HG03342 (cell line): ENCODE data around the gene VWC2.
A peak's percentile ranks its signal among the peaks of the same experiment; 100 is the strongest.
"Not testable (repeated sequence)": the region's sequence is repeated elsewhere in the genome, so short reads cannot be mapped to it uniquely, and the experiment has no call there.

Experiments used
- ATAC-seq: cut with Tn5 transposase; IDR thresholded peaks from one replicate; pipeline ENCODE4 v1.9.1; 2021; ENCODE audit warnings: mild to moderate bottlenecking, moderate library complexity; ENCODE audit not compliant: unreplicated experiment

VWC2 gene

GRCh38 chr7:49848211-49848841, 74.9 kb downstream of the VWC2 start:
- ATAC-seq, result no peak

- ATAC-seq, result no peak
Measured at GRCh38 chr7:49850921-49851613, 77.6 kb downstream of the VWC2 start.

- not testable (repeated sequence) for ATAC-seq
Measured at GRCh38 chr7:49851614-49851934, 78.1 kb downstream of the VWC2 start.

GRCh38 chr7:49852619-49853462, 79.4 kb downstream of the VWC2 start:
- ATAC-seq, result peak; percentile 80

DNA sequence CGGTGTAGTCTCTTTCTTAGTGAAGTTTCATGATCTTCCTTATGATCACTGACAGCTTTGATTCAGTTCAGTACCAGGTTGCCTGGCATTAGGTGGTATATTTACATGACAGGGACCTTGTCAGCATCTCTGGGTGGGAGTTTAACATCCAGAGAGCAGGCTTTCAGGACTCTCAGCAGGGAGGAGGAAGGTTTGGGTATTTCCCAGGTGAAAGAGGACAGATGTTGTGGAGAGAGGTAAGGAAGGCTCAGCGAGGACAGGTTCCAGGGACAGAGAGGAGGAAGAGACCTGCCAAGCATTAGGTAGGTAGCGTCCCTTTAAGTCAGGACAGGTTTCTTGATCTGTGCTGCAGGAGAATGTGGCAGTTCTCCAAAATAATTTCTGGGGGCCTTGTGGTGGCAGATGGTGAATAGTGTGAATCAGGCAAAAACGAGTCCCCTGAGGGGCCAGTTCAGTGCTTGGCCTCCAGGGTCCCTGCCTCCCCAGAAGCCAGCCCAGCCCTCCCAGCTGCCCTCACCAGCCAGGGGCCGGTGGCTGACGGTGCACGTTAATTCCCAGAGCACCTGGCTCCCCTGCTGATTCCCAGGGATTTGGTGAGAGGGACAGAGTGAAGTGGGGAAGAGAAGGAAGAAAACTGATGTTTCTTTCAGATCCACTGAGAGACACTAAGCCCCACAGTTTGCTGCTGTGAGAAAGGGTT, 82.0 kb downstream of the VWC2 start:
- ATAC-seq, result no peak

GRCh38 chr7:49860293-49860692, 86.9 kb downstream of the VWC2 start:
- no peak for ATAC-seq

DNA sequence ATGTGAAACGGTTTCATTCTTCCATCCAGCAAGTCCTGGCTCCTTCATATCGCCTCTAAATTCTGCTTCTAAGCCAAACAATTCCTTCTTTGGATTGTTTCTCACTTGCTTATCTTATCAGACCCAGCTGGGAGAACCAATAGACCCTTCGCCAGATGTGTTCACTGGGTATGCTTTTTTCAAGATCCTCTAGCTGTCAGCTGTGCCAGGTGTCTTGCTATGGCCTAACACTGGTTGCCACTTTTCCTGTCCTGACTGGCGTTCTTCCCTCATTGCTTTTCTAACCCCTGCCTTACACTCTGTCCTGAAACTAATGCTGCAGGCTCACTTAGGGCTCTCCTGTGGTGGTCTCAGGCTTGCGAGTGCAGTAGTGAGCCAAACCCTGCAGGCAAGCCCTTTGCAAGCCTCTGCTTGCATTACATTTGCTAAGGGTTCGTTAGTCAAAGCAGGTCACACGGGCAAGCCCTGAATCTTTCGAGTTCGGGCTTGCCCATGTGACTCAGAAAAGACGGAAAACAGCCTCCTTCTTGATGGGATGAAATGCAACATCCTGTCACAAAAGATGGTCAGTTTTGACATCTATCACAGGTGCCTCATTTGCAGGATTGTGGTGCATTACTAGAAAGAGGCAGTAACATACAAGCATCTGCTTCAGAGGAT, 92.8 kb downstream of the VWC2 start:
- no peak for ATAC-seq

GRCh38 chr7:49866910-49867309, 93.5 kb downstream of the VWC2 start:
- ATAC-seq, result no peak

DNA sequence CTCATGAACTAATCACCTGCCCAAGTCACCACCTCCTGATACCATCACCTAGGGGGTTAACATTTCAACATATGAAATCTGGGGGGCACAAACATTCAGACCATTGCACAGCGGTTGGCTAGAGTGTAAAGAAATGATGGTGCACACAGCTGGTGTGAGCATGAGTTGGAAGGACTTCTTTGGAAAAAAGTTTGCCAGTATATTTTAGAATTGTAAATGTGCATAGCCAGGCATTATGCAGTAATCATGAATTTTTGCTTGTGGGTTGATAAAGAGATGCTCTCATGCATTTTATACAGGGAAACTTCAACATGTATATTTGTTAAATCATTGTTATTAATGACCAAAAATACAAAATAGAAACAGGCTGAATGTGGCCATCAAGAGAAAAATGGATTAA, 100.0 kb downstream of the VWC2 start:
- no peak for ATAC-seq

DNA sequence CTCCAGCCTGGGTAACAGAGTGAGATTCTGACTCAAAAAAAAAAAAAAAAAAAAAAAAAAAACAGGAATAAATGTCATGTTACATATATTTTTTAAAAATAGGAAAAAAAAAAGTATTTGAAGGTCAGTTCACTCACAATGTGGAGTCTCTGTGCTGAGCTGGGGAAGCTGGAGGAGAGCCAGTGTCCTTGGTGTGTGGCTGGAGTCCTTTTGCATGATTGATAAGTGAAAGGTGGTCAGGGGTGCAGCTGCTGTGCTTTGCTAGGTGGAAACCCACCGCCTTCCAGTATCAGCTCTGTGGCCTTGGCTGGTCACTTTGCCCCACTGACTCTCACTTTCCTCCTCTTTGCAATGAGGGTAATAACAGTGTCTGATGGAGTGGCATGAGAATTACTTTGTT, 101.9 kb downstream of the VWC2 start:
- no peak for ATAC-seq

DNA sequence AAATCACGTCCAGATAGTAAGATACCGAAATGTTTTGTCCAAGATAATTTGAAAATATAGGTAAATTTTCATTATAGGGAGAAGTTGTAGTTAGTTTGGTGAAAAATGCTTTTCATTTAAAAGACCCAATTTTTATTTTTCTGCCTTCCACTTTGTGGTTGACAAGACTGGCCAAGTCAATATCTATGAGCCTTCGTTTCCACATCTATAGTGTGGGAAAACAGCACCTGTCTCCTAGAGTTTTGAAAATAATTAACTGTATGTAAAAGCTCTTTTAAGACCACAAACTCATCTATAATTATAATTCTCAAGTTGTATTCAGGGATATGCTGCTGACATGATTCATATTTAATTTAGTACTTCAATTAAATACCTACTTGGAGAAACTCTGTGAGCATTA, 102.8 kb downstream of the VWC2 start:
- ATAC-seq, result no peak

DNA sequence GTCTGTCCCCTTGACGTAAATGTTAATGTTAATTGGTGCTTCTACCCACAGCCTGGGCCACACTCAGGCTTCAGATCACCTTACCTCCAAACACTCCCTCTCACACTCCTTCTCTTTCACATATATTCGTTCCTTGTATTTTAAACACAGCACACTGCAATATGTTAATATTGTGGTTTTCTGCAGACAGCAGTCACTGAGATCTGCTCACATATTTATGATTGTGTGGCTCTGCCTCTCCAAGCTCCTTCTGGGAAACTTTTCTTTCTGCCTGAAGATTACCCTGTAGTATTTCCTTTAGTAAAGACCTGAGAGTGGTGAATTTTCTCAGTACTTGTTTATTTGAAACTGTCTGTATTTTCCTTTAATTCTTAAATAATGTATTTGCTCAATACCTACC, 104.7 kb downstream of the VWC2 start:
- no peak for ATAC-seq

GRCh38 chr7:49878627-49879026, 105.2 kb downstream of the VWC2 start:
- ATAC-seq, result no peak

DNA sequence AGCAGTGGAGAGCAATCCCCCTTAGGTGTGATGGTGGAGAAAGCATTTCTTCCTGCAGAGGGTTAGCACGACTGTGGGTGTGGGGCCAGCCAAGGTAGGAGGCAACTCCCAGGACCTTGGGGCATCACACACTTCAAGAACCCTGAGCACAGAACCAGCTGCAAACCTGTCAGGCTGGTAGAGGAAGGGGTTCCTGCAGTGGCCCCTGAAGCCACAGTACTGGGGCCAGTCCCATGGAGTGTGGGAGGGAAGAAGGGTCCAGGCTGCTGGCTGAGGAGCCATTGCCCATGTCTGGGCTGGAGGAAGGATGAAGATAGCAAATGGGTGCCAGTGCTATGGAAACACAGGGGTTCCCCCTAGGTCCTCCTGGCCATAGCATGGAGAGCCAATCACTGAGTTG, 110.5 kb downstream of the VWC2 start:
- no peak for ATAC-seq

- ATAC-seq, result no peak
Measured at GRCh38 chr7:49885593-49886285, 112.3 kb downstream of the VWC2 start.

DNA sequence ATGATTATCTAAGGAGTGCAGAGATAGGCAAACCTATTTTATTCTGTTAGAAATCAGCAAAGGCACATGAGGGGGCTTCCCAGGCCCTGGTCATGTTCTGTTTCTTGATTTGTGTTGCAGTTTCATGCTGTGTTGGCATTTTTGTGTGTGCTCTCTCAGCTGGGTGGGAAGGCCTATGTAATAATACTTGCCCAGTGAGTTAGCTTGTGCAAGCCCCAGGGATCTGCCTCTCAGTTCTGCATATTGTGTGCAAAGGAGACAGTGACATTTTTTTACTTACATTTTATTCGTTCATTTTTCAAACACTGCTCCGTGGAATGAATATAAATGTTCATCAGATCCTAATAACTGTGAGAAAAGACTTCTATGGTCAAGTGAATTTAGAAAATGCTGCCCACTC, 119.0 kb downstream of the VWC2 start:
- no peak for ATAC-seq

DNA sequence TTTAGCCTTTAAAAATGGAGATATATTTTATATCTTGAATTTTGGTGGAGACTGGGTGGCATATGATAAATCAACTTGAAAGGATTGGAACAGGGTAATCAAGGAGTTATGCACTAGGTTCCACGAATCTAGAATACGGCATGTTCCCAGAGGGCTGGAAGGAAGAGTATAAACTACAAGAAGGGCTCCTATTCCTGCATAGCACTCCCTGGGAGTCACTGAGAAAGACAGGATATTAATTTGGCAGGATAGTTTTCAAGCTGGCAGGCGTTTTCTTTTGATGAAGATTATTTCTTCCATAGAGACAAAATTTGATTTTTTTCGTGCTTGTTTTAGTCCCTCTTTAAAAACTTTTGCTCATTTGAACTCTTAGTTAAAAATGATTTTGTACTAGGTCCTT, 119.7 kb downstream of the VWC2 start:
- ATAC-seq, result no peak

DNA sequence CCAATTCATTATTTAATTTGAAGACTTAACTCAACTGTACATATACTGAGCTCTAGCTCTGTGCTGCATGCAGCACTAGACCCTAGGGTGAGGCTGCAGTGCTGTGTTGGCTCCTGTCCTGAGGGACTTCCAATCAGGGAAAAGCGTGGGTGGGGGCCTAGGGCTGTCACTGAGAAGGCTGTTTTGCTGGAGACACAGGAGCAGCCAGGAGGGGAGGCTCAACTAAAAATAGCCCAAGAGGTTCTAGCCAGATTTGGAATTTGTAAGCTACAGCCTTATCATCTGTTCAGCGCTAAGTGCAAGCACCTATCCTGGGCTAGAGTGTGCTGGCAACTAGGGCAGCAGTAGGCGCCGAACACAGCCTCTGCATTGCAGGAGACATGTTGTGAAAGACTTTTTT, 121.1 kb downstream of the VWC2 start:
- ATAC-seq, result no peak

- no peak for ATAC-seq
Measured at GRCh38 chr7:49911909-49912308, 138.5 kb downstream of the VWC2 start.

DNA sequence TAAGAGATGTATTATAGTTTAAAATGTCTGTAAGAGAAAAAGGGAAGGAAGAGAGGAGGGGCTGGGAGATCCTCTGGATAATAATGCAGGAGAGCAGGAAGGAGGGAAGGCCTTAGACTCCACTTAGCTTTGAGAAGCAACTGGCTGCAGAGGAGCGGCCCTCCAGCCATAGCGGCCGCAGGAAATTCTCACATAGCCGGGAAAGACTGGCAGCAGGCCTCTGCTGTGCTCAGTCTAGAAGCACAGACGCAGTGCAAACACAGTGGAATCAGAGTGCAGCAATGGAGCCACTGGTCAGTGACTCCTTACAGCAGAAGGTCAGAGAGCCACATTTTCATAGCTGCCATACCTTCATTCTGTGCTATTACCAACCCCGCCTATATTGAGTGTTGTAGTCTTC, 153.3 kb downstream of the VWC2 start:
- ATAC-seq, result no peak
